CD14-positive monocyte (primary cell): ENCODE measurements around the gene SLC1A3. TPM values are rescaled to one million over a fixed set of nuclear protein-coding genes. Genes with fewer than 3 reads are reported as not detected.

Experiments
- DNase-seq, 3 donors: peaks; one replicate each; pipeline ENCODE4 v3.0.0-alpha.2; 2011 to 2022
- H2AFZ ChIP-seq: 2 replicates; pipeline ENCODE4 v1.6.0; 2012; ENCODE audit warnings: mild to moderate bottlenecking, low read depth, low read length, inconsistent platforms; ENCODE audit not compliant: insufficient read depth, poor library complexity, severe bottlenecking
- H3K27ac ChIP-seq, 2 donors: 1 replicate in 1 of 2; 2 replicates in 1 of 2; pipeline ENCODE4 v1.5.1; 2012 to 2013; ENCODE audit warnings: low read length in 2 of 2, control low read depth in 1 of 2, inconsistent platforms in 1 of 2, low read depth in 1 of 2, mild to moderate bottlenecking in 1 of 2
- H3K27me3 ChIP-seq, 2 donors: one replicate each; pipeline versions ENCODE4 v1.6.0 to v1.6.1; 2011 to 2013; ENCODE audit warnings: low read length in 2 of 2; ENCODE audit not compliant: control insufficient read depth in 2 of 2, insufficient read depth in 2 of 2
- H3K36me3 ChIP-seq, 2 donors: replicated peaks in 1 of 2; 1 replicate in 1 of 2; 2 replicates in 1 of 2; pipeline versions ENCODE4 v1.5.1 to v1.6.1; 2012 to 2013; ENCODE audit warnings: low read length in 2 of 2, control low read depth in 1 of 2, inconsistent platforms in 1 of 2, mild to moderate bottlenecking in 1 of 2; ENCODE audit not compliant: insufficient read depth in 2 of 2, control insufficient read depth in 1 of 2
- H3K4me1 ChIP-seq, 2 donors: 1 replicate in 1 of 2; 2 replicates in 1 of 2; pipeline versions ENCODE4 v1.5.1 to v1.6.1; 2012 to 2013; ENCODE audit warnings: low read length in 2 of 2, control low read depth in 1 of 2, inconsistent platforms in 1 of 2, mild to moderate bottlenecking in 1 of 2, moderate library complexity in 1 of 2; ENCODE audit not compliant: insufficient read depth in 2 of 2, control insufficient read depth in 1 of 2
- H3K4me2 ChIP-seq: replicated peaks from 2 replicates; pipeline ENCODE3; 2012; ENCODE audit warnings: low read length, moderate library complexity, mild to moderate bottlenecking; ENCODE audit not compliant: poor library complexity, severe bottlenecking; ENCODE audit errors: extremely low read depth
- H3K4me3 ChIP-seq, 3 experiments: fragments of 200-600 bp in 1 of 3; sonication (generic) in 1 of 3; replicated peaks in 1 of 3; 1 replicate in 2 of 3; 2 replicates in 1 of 3; pipeline ENCODE4 v1.5.1; 2011 to 2013; ENCODE audit warnings: low read length in 3 of 3, mild to moderate bottlenecking in 3 of 3, control low read depth in 2 of 3, low read depth in 2 of 3, inconsistent platforms in 1 of 3, moderate library complexity in 1 of 3
- H3K79me2 ChIP-seq: 2 replicates; pipeline ENCODE4 v1.6.0; 2012; ENCODE audit warnings: mild to moderate bottlenecking, control low read depth, inconsistent platforms, low read length, moderate library complexity; ENCODE audit not compliant: insufficient read depth
- H3K9ac ChIP-seq: 2 replicates; pipeline ENCODE4 v1.6.0; 2017; ENCODE audit warnings: low read length, mild to moderate bottlenecking; ENCODE audit not compliant: insufficient read depth, poor library complexity, severe bottlenecking
- H3K9me3 ChIP-seq, 2 donors: replicated peaks in 1 of 2; 1 replicate in 1 of 2; 2 replicates in 1 of 2; pipeline versions ENCODE4 v1.5.1 to v1.6.1; 2012 to 2013; ENCODE audit warnings: low read length in 2 of 2, control low read depth in 1 of 2; ENCODE audit not compliant: control insufficient read depth in 1 of 2, insufficient read depth in 1 of 2
- H4K20me1 ChIP-seq: 2 replicates; pipeline ENCODE4 v1.6.0; 2012; ENCODE audit warnings: mild to moderate bottlenecking, low read length, control low read depth, moderate library complexity; ENCODE audit not compliant: insufficient read depth
- H3K27ac Mint-ChIP-seq, 7 donors: one replicate each; pipeline ENCODE4 v1.8.0; 2020; ENCODE audit warnings: mild to moderate bottlenecking in 7 of 7, mixed read lengths in 7 of 7, moderate library complexity in 6 of 7, inconsistent platforms in 2 of 7
- H3K27me3 Mint-ChIP-seq, 3 donors: one replicate each; pipeline ENCODE4 v1.8.0; 2021 to 2022; ENCODE audit warnings: low read depth in 3 of 3, mild to moderate bottlenecking in 3 of 3, mixed read lengths in 3 of 3, moderate library complexity in 3 of 3, inconsistent platforms in 1 of 3
- H3K36me3 Mint-ChIP-seq, 2 donors: one replicate each; pipeline ENCODE4 v1.8.0; 2020; ENCODE audit warnings: mixed read lengths in 2 of 2, inconsistent platforms in 1 of 2, mild to moderate bottlenecking in 1 of 2
- H3K4me1 Mint-ChIP-seq: one replicate; pipeline ENCODE4 v1.8.0; 2020; ENCODE audit warnings: mild to moderate bottlenecking, mixed read lengths
- H3K4me3 Mint-ChIP-seq, 2 donors: one replicate each; pipeline ENCODE4 v1.8.0; 2020; ENCODE audit warnings: mild to moderate bottlenecking in 2 of 2, mixed read lengths in 2 of 2, moderate library complexity in 1 of 2
- H3K9me3 Mint-ChIP-seq, 7 donors: one replicate each; pipeline ENCODE4 v1.8.0; 2020 to 2022; ENCODE audit warnings: mixed read lengths in 7 of 7, mild to moderate bottlenecking in 6 of 7, moderate library complexity in 6 of 7, inconsistent platforms in 2 of 7
- CTCF ChIP-seq: fragments of 200-600 bp; IDR thresholded peaks from one replicate; pipeline ENCODE4 v1.8.0; 2022; ENCODE audit warnings: antibody characterized with exemption, mild to moderate bottlenecking
- WGBS: methylation state at CpG from one replicate; pipeline ENCODE4 v1.1.5; 2013; ENCODE audit warnings: missing lambda C conversion rate; ENCODE audit not compliant: insufficient coverage; 5-methylcytosine and 5-hydroxymethylcytosine counted together
- intact Hi-C, 2 donors: fragments of 100-400 bp; cut with micrococcal nuclease; formaldehyde crosslinking; loops; one replicate each; pipeline versions ENCODE4 v1.15.0 to v1.15.1; 2023
- polyA plus RNA-seq, 3 donors: library from polyadenylated mRNA; depleted of rRNA in 1 of 3; unstranded in 2 of 3; stranded (reverse) in 1 of 3; fragments of 300-500 nt in 2 of 3; fragments of >200 nt in 1 of 3; fragmentation: Illumina TruSeq in 2 of 3; gene quantifications; 1 replicate in 2 of 3; 2 replicates in 1 of 3; pipeline ENCODE4 v1.2.3, GENCODE V29; 2012 to 2021

SLC1A3 gene
- polyA plus RNA-seq, 3 donors = 1.2 to 3.3 (median 1.3) TPM

- Mint-ChIP-seq H3K9me3 (no peaks in the 10 kb centered on the region), H3K4me3 (no peak overlapping the region), H3K4me1 (peaks cover 29% of the 10 kb centered on the region), H3K27me3 (peaks cover 0 to 2% (median 1%) of the 10 kb centered on the region in 3 donors), H3K36me3 (peaks cover 11 to 21% of the 10 kb centered on the region in 2 donors), H3K27ac (no peak overlapping the region)
- intact Hi-C loops = no loop called here
- no peaks in the 10 kb centered on the region for H3K36me3 ChIP-seq
- H3K9me3 ChIP-seq = no peaks in the 10 kb centered on the region
- WGBS = 75% methylated on average over 2 of the region's 7 CpGs
- H4K20me1 ChIP-seq = no peaks in the 10 kb centered on the region
- H3K9ac ChIP-seq = no peak overlapping the region
- no peaks in the 10 kb centered on the region for H3K27me3 ChIP-seq
- H3K27ac ChIP-seq = no peak overlapping the region
- no peak overlapping the region for H3K4me3 ChIP-seq
- H3K79me2 ChIP-seq = no peaks in the 10 kb centered on the region
- H3K4me2 ChIP-seq = no peak overlapping the region
- no peak overlapping the region for H2AFZ ChIP-seq
- peak; percentile 67 for TF ChIP-seq CTCF
- peak in 2 of 3 donors; percentile 50 to 52 for DNase-seq
- H3K4me1 ChIP-seq = peaks cover 22 to 27% of the 10 kb centered on the region in 2 donors
Measured at GRCh38 chr5:36696059-36696673, 89.8 kb downstream of the SLC1A3 start.

GRCh38 chr5:36698031-36698430, 91.6 kb downstream of the SLC1A3 start:
- H3K9ac ChIP-seq = no peak overlapping the region
- Mint-ChIP-seq H3K27ac (peak overlapping the region in 1 of 7 donors; percentile 33), H3K4me1 (peaks cover 26% of the 10 kb centered on the region), H3K36me3 (peaks cover 21 to 35% of the 10 kb centered on the region in 2 donors), H3K27me3 (peaks cover 0 to 2% (median 0%) of the 10 kb centered on the region in 3 donors), H3K4me3 (no peak overlapping the region), H3K9me3 (peaks cover 0 to 2% (median 0%) of the 10 kb centered on the region in 7 donors)
- intact Hi-C loops = no loop called here
- no peaks in the 10 kb centered on the region for H3K27me3 ChIP-seq
- H3K9me3 ChIP-seq = no peaks in the 10 kb centered on the region
- DNase-seq = no peak
- H4K20me1 ChIP-seq = no peaks in the 10 kb centered on the region
- no peak overlapping the region for H3K27ac ChIP-seq
- no peak overlapping the region for H3K4me2 ChIP-seq
- no peak overlapping the region for H2AFZ ChIP-seq
- no peak overlapping the region for H3K4me3 ChIP-seq
- H3K79me2 ChIP-seq = no peaks in the 10 kb centered on the region
- TF ChIP-seq CTCF = no peak
- H3K4me1 ChIP-seq = peaks cover 12 to 16% of the 10 kb centered on the region in 2 donors
- WGBS = no CpG with 5 or more reads among the region's 2 CpGs
- H3K36me3 ChIP-seq = no peaks in the 10 kb centered on the region
